Kidney (tissue), 14 donors: ENCODE measurements around the gene PCNX4. TPM values are rescaled to one million over a fixed set of nuclear protein-coding genes. Genes with fewer than 3 reads are reported as not detected.

Experiments
- DNase-seq, 5 donors: peaks; one replicate each; pipeline ENCODE4 v3.0.0-alpha.2; 2013 to 2020
- FAIRE-seq: peaks from 2 replicates; lab custom pipeline; 2012; peaks lifted over from hg19 to GRCh38; lab: Jason Lieb, UNC
- H3K27ac ChIP-seq, 2 donors: one replicate each; pipeline ENCODE4 v1.7.0; 2013; ENCODE audit warnings: low read depth in 2 of 2, low read length in 2 of 2, inconsistent platforms in 1 of 2
- H3K27me3 ChIP-seq: one replicate; pipeline ENCODE4 v1.7.1; 2013; ENCODE audit warnings: low read length, inconsistent platforms; ENCODE audit not compliant: control insufficient read depth, insufficient read depth
- H3K36me3 ChIP-seq, 3 donors: one replicate each; pipeline versions ENCODE4 v1.7.0 to v1.7.1; 2013; ENCODE audit warnings: low read length in 3 of 3, control low read depth in 1 of 3, inconsistent platforms in 1 of 3; ENCODE audit not compliant: insufficient read depth in 3 of 3, control insufficient read depth in 2 of 3
- H3K4me1 ChIP-seq, 3 donors: one replicate each; pipeline versions ENCODE4 v1.7.0 to v1.7.1; 2013; ENCODE audit warnings: low read length in 3 of 3, inconsistent platforms in 1 of 3, low read depth in 1 of 3; ENCODE audit not compliant: control insufficient read depth in 2 of 3, insufficient read depth in 2 of 3
- H3K4me3 ChIP-seq, 3 donors: one replicate each; pipeline versions ENCODE4 v1.7.0 to v1.8.1; 2013; ENCODE audit warnings: low read length in 3 of 3, control low read depth in 1 of 3, inconsistent platforms in 1 of 3
- H3K9ac ChIP-seq, 3 donors: one replicate each; pipeline versions ENCODE4 v1.7.0 to v1.7.1; 2013; ENCODE audit warnings: low read length in 3 of 3, control low read depth in 1 of 3, inconsistent platforms in 1 of 3
- H3K9me3 ChIP-seq, 3 donors: one replicate each; pipeline versions ENCODE4 v1.7.0 to v1.7.1; 2013; ENCODE audit warnings: low read length in 3 of 3, control low read depth in 1 of 3, inconsistent platforms in 1 of 3; ENCODE audit not compliant: control insufficient read depth in 2 of 3, insufficient read depth in 1 of 3
- intact Hi-C: fragments of 100-400 bp; cut with DNase I; formaldehyde crosslinking; loops from one replicate; pipeline ENCODE4 v1.11.1; 2022
- polyA plus RNA-seq: library from polyadenylated mRNA; stranded (reverse); fragments of 350-450 nt; fragmentation: Illumina TruSeq; extraction: RNeasy Lipid Tissue Mini Kit (QIAGEN cat#74804); gene quantifications from one replicate; pipeline ENCODE4 v1.2.3, GENCODE V29; 2014; ENCODE audit warnings: low read depth, low replicate concordance; ENCODE audit not compliant: insufficient read depth
- total RNA-seq: library from RNA; stranded (reverse); fragmentation: NEBNext Ultra II Directional; extraction: Animal tissue kit (Norgen Biotek cat#: 25700); gene quantifications from one replicate; pipeline ENCODE4 v1.2.1, GENCODE V29; 2021
- TF ChIP-seq, protein P1 (sequence below): IDR thresholded peaks from 3 replicates; pipeline ENCODE4 v1.5.1; 2012; ENCODE audit warnings: mild to moderate bottlenecking, moderate library complexity, borderline replicate concordance; ENCODE audit not compliant: insufficient read depth; ENCODE audit errors: extremely low read depth
- donor health status: control.
- donor health status: control.
- donor health status: control.
- donor health status: control.
- donor health status: control.
- donor health status: DM: yes; HTN: yes; CAD: no.
- donor health status: Normal renal cell carcinoma (clear cell type).

PCNX4 gene
- total and polyA plus RNA-seq, 2 donors from 2014 or later, result 25.1 to 44.9 TPM

DNA sequence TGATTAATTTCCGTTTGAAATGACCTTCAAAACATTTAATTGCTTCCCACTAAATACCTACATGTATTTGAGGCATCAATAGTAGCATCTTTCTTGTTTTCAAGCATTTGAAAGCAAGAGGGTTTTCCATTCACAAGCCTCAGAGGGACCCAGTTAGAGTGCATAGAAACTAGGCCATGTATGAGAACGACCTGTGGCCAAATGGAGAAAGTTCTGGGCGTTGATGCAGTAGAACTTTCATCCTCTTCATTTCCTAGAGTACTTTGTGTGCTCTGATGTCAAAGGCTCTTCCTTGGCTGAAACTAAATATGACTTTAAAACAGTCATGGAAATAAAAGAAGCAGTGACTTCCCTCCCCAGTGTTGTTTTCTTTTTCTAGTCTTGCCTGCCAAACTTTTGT lies 74.4 kb downstream of the PCNX4 start:
- intact Hi-C loops, result no loop called here
- Histone ChIP-seq H3K9ac (peak overlapping the region in 1 of 3 donors; percentile 39), H3K27me3 (no peaks in the 10 kb centered on the region), H3K36me3 (no peaks in the 10 kb centered on the region), H3K4me1 (peaks cover 0 to 10% (median 0%) of the 10 kb centered on the region in 3 donors), H3K4me3 (peak overlapping the region in 1 of 3 donors; percentile 20), H3K9me3 (no peaks in the 10 kb centered on the region), H3K27ac (peak overlapping the region in 1 of 2 donors; percentile 97)
- TF ChIP-seq, protein P1, sequence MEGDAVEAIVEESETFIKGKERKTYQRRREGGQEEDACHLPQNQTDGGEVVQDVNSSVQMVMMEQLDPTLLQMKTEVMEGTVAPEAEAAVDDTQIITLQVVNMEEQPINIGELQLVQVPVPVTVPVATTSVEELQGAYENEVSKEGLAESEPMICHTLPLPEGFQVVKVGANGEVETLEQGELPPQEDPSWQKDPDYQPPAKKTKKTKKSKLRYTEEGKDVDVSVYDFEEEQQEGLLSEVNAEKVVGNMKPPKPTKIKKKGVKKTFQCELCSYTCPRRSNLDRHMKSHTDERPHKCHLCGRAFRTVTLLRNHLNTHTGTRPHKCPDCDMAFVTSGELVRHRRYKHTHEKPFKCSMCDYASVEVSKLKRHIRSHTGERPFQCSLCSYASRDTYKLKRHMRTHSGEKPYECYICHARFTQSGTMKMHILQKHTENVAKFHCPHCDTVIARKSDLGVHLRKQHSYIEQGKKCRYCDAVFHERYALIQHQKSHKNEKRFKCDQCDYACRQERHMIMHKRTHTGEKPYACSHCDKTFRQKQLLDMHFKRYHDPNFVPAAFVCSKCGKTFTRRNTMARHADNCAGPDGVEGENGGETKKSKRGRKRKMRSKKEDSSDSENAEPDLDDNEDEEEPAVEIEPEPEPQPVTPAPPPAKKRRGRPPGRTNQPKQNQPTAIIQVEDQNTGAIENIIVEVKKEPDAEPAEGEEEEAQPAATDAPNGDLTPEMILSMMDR, result no peak
- FAIRE-seq (no peak), DNase-seq (peak in 1 of 5 donors; percentile 41)

DNA sequence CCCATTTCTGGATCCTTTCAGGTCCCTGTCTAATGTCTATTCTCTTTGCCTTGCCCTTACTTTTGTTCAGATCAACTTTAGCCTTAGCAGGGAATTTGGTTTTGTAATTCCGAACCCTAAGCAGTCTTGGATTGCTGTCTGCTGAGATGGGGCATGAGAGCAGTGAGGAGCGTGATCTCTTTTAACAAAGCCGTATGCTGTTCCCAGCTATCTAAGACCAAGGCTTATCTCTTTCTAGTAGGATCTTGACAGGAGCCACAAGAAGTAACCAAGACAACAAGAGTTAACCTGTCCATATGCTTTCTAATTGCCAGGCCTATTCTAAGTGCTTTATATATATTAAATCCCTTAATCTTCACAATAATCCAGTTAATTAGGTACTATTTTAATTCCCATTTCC lies 78.0 kb downstream of the PCNX4 start:
- intact Hi-C loops, result loop anchor here (10.0 kb wide), 1 partner anchor 105 kb away; no protein-coding TSS in a partner anchor
- Histone ChIP-seq H3K9ac (no peak overlapping the region), H3K9me3 (no peaks in the 10 kb centered on the region), H3K4me1 (peaks cover 0 to 3% (median 0%) of the 10 kb centered on the region in 3 donors), H3K27ac (no peak overlapping the region), H3K4me3 (no peak overlapping the region), H3K36me3 (no peaks in the 10 kb centered on the region), H3K27me3 (no peaks in the 10 kb centered on the region)
- DNase-seq, result no peak
- TF ChIP-seq, protein P1, result no peak
- FAIRE-seq, result no peak

DNA sequence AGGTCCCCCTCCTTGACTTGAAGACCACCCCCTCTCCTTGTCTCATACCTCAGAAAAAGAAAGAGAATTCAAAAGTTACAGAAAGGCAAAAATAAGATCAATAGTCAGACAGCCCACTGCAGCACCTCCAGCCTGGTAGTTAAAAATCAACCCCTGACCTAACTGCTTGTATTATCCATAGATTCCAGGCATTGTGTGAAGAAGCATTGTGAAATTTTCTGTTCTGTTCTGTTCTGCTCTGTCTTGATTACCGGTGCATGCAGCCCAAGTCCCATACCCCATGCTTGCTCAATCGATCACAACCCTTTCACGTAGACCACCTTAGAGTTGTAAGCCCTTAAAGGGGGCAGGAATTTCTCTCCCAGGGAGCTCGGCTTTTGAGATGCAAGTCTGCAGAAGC lies 79.2 kb downstream of the PCNX4 start:
- no peaks in the 10 kb centered on the region for H3K27me3 ChIP-seq
- DNase-seq (no peak), FAIRE-seq (no peak)
- intact Hi-C loops, result loop anchor here (10.0 kb wide), 1 partner anchor 106 kb away; no protein-coding TSS in a partner anchor
- H3K4me3 ChIP-seq, result no peak overlapping the region
- no peak overlapping the region for H3K9ac ChIP-seq
- no peaks in the 10 kb centered on the region for H3K9me3 ChIP-seq
- no peaks in the 10 kb centered on the region for H3K4me1 ChIP-seq
- no peak overlapping the region for H3K27ac ChIP-seq
- TF ChIP-seq, protein P1, result no peak
- no peaks in the 10 kb centered on the region for H3K36me3 ChIP-seq

DNA sequence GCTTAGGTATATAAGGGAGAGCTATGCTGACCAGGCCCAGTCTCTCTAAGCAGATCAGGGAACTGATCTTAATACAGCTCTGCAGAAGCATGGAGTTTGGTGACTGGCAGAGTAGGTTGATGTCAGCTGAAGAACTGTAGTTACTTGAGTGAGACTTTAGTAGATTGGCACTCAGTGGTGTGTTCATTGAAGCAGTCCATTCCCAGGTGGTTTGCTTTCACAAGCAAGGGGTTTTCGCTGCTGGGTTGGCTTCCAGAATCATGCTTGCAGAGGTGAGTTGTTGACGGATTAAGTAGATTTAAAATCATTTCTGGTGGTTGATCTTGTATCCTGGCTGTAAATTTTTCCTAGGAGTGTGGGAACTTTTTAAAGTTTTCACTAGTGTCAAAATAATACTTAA lies 80.0 kb downstream of the PCNX4 start:
- FAIRE-seq (no peak), DNase-seq (no peak)
- H3K4me1 ChIP-seq, result no peaks in the 10 kb centered on the region
- no peak overlapping the region for H3K9ac ChIP-seq
- no peaks in the 10 kb centered on the region for H3K36me3 ChIP-seq
- TF ChIP-seq, protein P1, result no peak
- H3K27me3 ChIP-seq, result no peaks in the 10 kb centered on the region
- H3K9me3 ChIP-seq, result no peaks in the 10 kb centered on the region
- H3K4me3 ChIP-seq, result no peak overlapping the region
- intact Hi-C loops, result loop anchor here (10.0 kb wide), 1 partner anchor 107 kb away; no protein-coding TSS in a partner anchor
- no peak overlapping the region for H3K27ac ChIP-seq
